Activated T-cell treated with anti-CD3 and anti-CD28 coated beads for 48 hours (primary cell): ENCODE data around the gene MED15.
"Not testable (repeated sequence)": the region's sequence is repeated elsewhere in the genome, so short reads cannot be mapped to it uniquely, and the experiment has no call there.

Experiments used
- DNase-seq: peaks from one replicate; pipeline ENCODE4 v3.0.0-alpha.2; 2020; ENCODE audit warnings: low read depth

MED15 gene

DNA sequence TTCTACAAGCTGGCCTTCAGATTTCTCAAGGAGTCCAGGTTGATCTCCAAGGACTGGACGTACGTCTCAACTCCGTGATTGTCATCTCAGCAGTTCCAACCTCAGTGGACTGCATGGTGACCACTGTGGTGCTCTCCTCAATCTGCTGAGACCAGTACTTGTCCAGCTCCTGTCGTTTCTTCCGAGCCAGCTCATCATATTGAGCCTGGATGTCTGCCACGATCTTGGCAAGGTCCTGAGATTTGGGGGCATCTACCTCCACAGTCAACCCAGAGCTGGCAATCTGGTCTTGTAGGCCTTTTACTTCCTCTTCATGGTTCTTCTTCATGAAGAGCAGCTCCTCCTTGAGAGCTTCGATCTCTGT, 24.3 kb upstream of the MED15 start:
- DNase-seq: not testable (repeated sequence)

- DNase-seq: no peak
Measured at GRCh38 chr22:20483771-20484170, 23.6 kb upstream of the MED15 start.

- DNase-seq: no peak
Measured at GRCh38 chr22:20484948-20485683, 22.3 kb upstream of the MED15 start.

GRCh38 chr22:20486229-20486628, 21.2 kb upstream of the MED15 start:
- DNase-seq: no peak

DNA sequence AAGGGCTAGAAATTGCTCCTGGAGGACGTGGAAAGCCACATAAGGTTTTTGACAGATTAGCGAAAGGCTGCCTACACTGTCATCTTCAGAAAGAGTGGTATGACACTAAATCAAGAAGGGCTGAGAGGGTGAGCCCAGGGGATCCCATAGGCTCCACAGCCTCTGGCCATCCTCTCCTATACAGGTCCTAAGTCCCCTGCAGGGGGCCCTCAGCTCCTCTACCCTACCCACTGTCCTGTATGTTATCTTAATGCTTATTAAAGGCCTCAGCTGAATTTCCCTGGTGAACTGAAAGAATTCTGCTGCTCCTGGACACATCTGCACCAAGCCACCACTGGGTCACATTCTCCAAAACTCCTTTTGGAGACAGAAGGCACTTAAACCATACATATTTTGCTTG, 19.7 kb upstream of the MED15 start:
- no peak for DNase-seq

DNA sequence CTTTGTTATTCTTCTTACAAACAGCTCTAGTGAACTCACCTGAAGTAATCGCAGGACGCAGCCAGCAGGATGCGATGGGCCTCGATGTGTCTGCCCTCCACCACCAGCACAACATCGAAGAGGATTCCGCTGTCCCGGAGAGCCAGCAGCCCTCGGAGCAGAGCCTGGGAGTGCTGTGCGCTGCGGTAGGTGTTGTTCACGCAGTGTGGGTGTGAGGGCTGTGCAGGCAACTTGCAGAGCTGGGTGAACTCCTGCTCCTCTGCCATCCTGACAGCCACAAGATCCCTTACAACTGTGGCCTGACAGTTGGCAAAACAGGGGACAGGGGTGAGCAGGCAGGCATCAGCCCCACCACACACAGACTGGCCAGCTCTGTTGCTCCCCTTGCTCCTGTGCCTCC, 18.5 kb upstream of the MED15 start:
- no peak for DNase-seq

GRCh38 chr22:20490183-20490940, 17.0 kb upstream of the MED15 start:
- DNase-seq: no peak

DNA sequence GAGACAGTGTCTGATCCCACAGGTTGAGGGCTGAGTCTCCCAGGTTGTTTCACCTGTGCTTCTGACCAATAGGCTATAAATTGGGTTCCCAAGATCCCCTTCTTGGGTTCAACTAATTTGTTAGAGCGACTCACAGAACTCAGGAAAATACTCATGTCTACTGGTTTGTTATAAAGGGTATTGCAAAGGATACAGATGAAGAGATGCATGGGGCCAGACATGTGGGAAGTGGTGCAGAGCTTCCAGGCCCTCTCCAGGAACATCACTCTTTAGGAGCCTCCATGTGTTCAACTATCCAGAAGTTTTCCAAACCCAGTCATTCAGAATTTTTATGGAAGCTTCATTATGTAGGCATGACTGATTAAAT, 16.5 kb upstream of the MED15 start:
- no peak for DNase-seq

GRCh38 chr22:20491346-20491745, 16.1 kb upstream of the MED15 start:
- no peak for DNase-seq

DNA sequence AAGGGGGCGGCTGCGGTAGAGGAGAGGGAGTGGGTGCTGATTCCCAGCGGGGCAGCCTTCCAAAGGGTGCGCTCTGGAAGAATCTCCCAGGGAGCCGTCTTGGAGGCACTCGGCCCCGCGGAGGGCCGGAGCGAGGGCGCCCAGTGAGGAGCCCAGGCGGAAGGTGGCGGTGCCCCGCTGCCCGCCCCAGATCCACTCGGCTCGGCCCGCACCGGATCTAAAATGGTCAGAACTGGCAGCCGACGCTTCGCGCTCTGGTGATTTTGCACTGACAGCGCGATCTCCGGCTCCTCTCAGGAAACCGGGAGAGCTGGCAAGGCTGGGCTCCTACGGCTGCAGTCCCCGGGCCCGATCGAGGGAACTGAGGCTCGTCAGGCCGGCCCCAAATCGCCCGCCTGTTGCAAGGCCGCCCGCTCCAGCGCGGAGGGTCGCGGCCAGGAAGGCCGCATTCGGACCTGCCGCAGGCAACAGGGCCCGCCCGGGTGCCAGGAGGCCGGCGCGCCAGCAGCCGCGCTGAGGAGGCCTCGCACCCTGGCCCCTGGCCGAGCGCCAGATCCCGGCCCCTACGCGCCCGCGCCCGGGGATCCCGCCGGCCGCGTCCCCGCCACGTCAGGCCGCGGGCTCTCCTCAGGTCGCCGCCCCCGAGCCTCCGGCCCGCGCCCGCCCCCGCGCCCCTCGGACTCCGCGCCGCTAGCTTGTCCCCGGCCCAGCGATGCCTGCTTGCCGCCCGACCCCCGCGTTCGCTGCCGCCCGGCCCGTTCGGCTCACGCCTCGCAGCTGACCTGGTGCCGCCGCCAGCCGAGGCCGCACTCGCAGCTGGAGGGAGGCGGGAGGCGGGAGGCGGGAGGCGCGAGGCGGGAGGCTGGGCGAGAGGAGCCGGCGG, 12.2 kb upstream of the MED15 start, which contains the start of gene KLHL22:
TSS of gene KLHL22 (minus strand) at position 818 of the 883 bp plus-strand sequence. CDS start 6,584 bp downstream, outside the sequence.
- DNase-seq: no peak

DNA sequence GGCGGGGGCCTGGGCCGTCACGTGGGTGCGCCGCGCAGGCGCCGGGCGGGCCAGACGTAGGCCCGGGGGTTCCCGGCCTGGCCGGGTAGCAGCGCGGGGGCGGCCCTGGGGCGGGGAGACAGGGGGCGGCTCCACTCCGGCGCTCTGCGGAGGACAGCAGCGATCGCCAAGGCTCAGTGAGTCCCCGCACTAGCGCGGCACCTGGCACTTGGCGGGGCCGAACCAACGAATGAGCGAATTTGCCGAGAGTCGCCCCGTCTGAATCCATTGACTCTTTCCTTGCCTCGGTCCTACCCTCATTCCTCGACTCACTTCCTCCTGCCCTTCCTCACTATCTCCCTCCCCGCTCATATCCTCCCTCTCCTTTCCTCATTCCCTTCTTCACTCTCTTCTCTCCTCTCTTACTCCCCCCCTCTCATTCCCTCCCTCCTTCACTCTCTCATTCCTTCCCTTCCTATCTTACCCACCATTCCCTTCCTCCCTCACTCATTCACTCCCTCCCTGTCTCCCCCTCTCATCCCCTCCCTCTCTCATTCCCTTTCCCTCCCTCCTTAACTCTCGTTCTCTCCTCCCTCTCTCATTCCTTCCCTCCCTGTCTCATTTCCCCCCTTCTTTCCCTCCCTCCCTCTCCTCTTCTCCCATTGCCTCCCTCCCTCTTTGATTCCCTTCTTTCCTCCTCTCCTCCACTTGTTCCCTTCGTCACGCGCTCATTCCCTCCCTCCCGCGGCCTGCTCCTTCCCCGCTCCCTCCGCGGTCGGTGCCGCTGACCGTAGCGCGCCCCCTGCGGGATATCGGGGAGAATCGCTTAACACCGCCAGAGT, 11.3 kb upstream of the MED15 start:
- DNase-seq: peak; percentile 94

- DNase-seq: no peak
Measured at GRCh38 chr22:20497426-20497825, 10.0 kb upstream of the MED15 start.

DNA sequence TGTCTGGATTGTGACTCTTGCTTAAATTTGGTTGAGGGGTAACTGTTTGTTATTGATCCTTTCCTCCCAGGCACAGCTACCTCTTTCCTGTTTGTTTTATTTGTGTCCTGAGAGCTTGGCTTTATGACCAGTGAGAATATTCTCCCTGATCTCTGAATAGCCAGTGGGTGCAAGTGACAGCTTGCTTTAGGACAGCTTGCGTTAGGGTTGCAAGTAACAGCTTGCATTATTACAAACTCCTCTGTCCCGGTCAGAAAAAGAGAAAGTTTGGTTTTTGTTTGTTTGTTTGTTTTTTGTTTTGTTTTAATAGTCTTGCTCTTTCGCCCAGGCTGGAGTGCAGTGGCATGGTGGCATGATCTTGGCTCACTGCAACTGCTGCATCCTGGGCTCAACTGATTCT, 8.5 kb upstream of the MED15 start:
- DNase-seq: no peak

DNA sequence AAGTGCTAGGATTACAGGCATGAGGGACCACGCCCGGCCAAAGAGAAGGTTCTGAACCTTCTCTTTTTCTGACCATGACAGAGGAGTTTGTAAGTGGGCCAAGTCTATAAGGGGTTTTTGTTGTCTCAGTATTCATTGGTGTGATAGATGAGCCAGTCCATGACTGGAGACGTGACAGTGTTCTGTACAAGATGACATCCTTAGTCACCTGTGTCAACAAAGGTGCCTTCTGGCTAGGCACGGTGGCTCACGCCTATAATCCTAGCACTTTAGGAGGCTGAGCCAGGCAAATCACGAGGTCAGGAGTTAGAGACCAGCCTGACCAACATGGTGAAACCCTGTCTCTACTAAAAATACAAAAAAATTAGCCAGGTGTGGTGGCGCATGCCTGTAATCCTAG, 7.6 kb upstream of the MED15 start:
- DNase-seq: no peak

DNA sequence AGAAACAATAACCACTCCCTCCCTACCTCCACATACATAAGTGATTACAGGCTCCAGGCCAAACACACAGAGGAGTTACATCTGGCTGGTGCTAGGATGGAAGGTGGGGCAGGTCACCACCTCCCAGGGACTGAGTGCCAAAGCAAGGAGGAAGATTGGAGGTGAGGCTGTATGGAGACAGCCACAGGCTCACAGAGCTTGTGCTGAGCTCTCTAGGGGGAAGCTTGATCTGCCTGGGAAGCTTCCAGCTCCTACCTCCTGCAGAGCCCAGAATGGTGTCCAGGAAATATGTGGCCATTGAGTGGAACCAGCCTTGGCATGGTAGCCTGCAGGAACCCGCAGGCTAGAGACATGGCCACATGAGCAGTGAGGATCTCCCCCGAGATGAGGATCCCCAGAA, 3.6 kb upstream of the MED15 start:
- DNase-seq: no peak

DNA sequence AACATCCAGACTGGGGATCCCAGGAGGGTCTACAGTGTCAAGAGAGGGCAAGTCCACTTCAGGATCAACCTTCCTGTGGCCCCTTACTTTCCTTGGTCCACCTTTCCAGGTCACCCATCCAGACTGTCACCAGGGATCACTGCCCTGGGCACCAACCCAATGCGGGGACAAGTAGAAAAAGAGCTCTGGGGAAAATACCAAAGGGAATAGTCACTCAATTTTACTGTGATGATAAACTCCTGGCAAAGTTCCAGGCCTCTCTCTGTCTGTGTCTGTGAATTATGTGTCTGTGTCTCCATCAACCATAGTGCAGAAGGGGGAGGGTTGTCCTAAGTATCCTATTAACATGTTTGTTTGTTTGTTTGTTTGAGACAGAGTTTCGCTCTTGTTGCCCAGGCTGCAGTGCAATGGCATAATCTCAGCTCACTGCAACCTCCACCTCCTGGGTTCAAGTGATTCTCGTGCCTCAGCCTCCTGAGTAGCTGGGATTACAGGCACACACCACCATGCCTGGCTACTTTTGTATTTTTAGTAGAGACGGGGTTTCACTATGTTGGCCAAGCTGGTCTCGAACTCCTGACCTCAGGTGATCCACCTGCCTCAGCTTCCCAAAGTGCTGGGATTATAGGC, 3.0 kb upstream of the MED15 start:
- not testable (repeated sequence) for DNase-seq

GRCh38 chr22:20506543-20507252, 712 bp upstream of the MED15 start:
- DNase-seq: no peak

DNA sequence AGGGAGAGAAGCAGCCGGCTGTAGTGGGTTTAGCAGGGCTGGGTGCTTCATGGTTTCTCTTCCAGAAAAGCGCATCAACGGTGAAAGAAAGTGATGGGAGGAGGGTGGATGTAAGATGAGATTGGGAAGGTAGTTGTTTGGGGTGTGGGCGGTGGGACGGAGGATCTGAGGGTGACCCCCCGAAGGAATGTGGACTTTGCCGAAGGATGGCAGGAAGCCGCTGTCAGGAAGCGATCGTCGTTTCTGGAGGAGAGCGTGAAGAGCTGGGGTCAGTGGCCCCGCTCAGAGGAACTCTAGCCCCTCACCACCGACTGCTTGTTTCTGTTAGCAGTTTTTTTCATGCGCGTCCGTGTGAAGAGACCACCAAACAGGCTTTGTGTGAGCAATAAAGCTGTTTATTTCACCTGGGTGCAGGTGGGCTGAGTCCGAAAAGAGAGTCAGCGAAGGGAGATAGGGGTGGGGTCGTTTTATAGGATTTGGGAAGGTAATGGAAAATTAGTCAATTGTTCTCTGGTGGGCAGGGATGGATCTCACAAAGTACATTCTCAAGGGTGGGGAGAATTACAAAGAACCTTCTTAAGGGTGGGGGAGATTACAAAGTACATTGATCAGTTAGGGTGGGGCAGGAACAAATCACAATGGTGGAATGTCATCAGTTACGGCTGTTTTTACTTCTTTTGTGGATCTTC, 801 bp downstream of the MED15 start:
- DNase-seq: not testable (repeated sequence)

DNA sequence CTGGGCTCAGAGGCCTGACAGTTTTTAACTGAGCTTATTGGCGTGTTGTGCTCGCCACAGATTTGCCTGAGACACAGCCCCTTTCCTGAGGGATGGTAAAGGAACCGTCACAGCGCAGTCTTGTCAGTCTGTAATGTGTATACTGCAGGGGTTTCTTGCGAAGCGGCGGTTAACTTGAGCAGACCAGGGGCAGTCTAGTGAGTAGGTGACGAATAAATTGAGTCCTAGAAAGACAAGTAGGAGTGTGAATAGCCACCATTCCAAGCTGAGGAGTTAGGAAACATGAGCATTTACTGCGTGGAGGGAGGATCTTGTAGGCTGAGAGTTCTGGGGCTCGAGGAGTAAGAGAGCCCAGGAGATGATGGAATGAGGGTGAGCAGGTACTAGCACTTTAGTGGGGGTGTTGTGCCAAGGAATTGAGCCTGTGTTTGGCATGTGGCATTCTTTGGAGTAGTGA, 1.4 kb downstream of the MED15 start:
- DNase-seq: no peak
